HCT116 (cell line): ENCODE measurements around the gene KRT15.

Experiments
- EZH2 ChIP-seq: fragments of 200-600 bp; sonication (generic); IDR thresholded peaks from 2 replicates; pipeline ENCODE4 v1.6.1; 2017; ENCODE audit warnings: antibody characterized with exemption, mixed run types
- FOSL1 ChIP-seq: IDR thresholded peaks from 2 replicates; pipeline ENCODE4 v1.6.1; 2012; ENCODE audit warnings: low read depth
- POLR2A ChIP-seq: IDR thresholded peaks from 2 replicates; pipeline ENCODE4 v1.7.0; 2011; ENCODE audit warnings: borderline replicate concordance; ENCODE audit not compliant: insufficient read depth, insufficient read length; ENCODE audit errors: extremely low read depth
- POLR2AphosphoS5 ChIP-seq: IDR thresholded peaks from 2 replicates; pipeline ENCODE4 v1.6.1; 2011; ENCODE audit warnings: mild to moderate bottlenecking, low read depth, low read length, moderate library complexity
- RAD21 ChIP-seq: IDR thresholded peaks from 2 replicates; pipeline ENCODE4 v1.6.1; 2012; ENCODE audit warnings: low read depth, mild to moderate bottlenecking
- SIN3A ChIP-seq: IDR thresholded peaks from 2 replicates; pipeline ENCODE4 v1.6.1; 2012; ENCODE audit warnings: low read depth
- SP1 ChIP-seq: IDR thresholded peaks from 2 replicates; pipeline ENCODE4 v1.6.1; 2012; ENCODE audit warnings: low read depth
- TCF7L2 ChIP-seq: IDR thresholded peaks from 2 replicates; pipeline ENCODE4 v1.7.0; 2011; ENCODE audit warnings: borderline replicate concordance, inconsistent platforms; ENCODE audit not compliant: insufficient read depth, insufficient read length; ENCODE audit errors: extremely low read depth
- YY1 ChIP-seq: IDR thresholded peaks from 2 replicates; pipeline ENCODE4 v1.6.1; 2011; ENCODE audit warnings: low read length, low read depth, moderate library complexity, mild to moderate bottlenecking; ENCODE audit not compliant: insufficient replicate concordance; ENCODE audit errors: extremely low read depth
- ZFX ChIP-seq: fragments of 450-650 bp; IDR thresholded peaks from 2 replicates; pipeline ENCODE4 v1.6.1; 2017
- TF ChIP-seq, protein P1 (sequence below), 3 experiments: fragments of 200-600 bp in 1 of 3; sonication (generic) in 1 of 3; IDR thresholded peaks in 2 of 3; conservative IDR thresholded peaks in 1 of 3; 2 replicates each; pipeline ENCODE4 v1.5.1; 2012 to 2017; ENCODE audit warnings: low read depth in 2 of 3, low read length in 2 of 3, antibody characterized with exemption in 1 of 3, borderline replicate concordance in 1 of 3, control low read depth in 1 of 3, mild to moderate bottlenecking in 1 of 3, mixed read lengths in 1 of 3, mixed run types in 1 of 3, moderate library complexity in 1 of 3; ENCODE audit not compliant: insufficient read depth in 1 of 3
- TF ChIP-seq, protein P2 (sequence below): IDR thresholded peaks from 2 replicates; pipeline ENCODE4 v1.6.1; 2012
- TF ChIP-seq, protein P3 (sequence below): IDR thresholded peaks from 2 replicates; pipeline ENCODE4 v1.6.1; 2012; ENCODE audit warnings: low read depth
- TF ChIP-seq, protein P4 (sequence below): IDR thresholded peaks from 2 replicates; pipeline ENCODE4 v1.6.1; 2011; ENCODE audit warnings: mild to moderate bottlenecking, low read length, moderate library complexity; ENCODE audit not compliant: insufficient replicate concordance; ENCODE audit errors: extremely low read depth

DNA sequence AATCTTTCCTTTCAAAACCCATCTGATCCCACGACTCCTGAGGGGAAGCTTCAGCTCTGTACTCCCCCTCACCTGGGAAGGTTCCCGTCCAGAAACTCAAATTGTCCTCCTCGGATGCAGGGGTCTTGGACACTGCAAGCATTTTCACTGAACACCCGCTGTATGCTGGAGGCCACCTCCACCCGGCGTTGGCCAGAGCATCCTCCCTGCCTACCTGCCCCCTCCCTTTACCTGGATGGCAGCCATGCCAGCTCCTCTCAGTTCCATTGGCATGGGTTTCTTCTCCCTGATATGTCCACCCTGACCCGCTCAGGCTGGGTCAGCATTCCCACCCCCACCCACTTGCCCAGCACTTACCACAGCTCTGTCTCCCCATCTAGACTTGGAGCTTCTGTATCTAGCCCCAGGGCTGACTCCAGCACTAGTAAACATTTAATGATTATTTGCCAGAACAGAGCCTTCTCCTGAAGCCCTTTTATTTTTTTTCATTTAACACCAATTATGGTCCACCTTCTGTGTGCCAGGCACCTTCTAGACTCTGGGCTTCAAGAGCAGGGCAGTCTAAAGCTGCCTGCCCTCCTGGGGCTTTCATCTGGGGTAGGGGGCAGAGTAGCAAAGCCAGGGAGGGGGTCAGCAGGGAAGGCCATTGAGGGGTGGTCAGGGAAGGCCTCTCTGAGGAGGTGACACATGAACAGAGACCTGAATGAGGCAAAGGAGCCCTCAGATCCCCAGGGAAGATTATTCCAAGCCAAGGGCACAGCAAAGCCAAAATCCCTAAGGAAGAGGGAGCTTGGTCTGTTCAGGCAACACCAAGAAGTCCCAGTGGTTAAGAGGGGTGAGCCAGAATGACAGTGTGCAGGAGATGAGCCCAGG lies 18.3 kb upstream of the KRT15 start:
- TF ChIP-seq FOSL1, result no peak
- TF ChIP-seq, protein P1, sequence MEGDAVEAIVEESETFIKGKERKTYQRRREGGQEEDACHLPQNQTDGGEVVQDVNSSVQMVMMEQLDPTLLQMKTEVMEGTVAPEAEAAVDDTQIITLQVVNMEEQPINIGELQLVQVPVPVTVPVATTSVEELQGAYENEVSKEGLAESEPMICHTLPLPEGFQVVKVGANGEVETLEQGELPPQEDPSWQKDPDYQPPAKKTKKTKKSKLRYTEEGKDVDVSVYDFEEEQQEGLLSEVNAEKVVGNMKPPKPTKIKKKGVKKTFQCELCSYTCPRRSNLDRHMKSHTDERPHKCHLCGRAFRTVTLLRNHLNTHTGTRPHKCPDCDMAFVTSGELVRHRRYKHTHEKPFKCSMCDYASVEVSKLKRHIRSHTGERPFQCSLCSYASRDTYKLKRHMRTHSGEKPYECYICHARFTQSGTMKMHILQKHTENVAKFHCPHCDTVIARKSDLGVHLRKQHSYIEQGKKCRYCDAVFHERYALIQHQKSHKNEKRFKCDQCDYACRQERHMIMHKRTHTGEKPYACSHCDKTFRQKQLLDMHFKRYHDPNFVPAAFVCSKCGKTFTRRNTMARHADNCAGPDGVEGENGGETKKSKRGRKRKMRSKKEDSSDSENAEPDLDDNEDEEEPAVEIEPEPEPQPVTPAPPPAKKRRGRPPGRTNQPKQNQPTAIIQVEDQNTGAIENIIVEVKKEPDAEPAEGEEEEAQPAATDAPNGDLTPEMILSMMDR (IDR thresholded peaks at IDR 0.05 in 2 of 3, conservative IDR thresholded peaks at IDR 0.05 in 1 of 3; ENCODE audit: borderline replicate concordance in 1 of 3, insufficient read depth in 1 of 3, low read depth in 2 of 3, low read length in 2 of 3), result no peak
- no peak for TF ChIP-seq YY1
- TF ChIP-seq EZH2, result no peak
- no peak for TF ChIP-seq POLR2AphosphoS5
- no peak for TF ChIP-seq POLR2A
- TF ChIP-seq, protein P2, sequence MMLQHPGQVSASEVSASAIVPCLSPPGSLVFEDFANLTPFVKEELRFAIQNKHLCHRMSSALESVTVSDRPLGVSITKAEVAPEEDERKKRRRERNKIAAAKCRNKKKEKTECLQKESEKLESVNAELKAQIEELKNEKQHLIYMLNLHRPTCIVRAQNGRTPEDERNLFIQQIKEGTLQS, result no peak
- TF ChIP-seq RAD21, result no peak
- TF ChIP-seq, protein P3, sequence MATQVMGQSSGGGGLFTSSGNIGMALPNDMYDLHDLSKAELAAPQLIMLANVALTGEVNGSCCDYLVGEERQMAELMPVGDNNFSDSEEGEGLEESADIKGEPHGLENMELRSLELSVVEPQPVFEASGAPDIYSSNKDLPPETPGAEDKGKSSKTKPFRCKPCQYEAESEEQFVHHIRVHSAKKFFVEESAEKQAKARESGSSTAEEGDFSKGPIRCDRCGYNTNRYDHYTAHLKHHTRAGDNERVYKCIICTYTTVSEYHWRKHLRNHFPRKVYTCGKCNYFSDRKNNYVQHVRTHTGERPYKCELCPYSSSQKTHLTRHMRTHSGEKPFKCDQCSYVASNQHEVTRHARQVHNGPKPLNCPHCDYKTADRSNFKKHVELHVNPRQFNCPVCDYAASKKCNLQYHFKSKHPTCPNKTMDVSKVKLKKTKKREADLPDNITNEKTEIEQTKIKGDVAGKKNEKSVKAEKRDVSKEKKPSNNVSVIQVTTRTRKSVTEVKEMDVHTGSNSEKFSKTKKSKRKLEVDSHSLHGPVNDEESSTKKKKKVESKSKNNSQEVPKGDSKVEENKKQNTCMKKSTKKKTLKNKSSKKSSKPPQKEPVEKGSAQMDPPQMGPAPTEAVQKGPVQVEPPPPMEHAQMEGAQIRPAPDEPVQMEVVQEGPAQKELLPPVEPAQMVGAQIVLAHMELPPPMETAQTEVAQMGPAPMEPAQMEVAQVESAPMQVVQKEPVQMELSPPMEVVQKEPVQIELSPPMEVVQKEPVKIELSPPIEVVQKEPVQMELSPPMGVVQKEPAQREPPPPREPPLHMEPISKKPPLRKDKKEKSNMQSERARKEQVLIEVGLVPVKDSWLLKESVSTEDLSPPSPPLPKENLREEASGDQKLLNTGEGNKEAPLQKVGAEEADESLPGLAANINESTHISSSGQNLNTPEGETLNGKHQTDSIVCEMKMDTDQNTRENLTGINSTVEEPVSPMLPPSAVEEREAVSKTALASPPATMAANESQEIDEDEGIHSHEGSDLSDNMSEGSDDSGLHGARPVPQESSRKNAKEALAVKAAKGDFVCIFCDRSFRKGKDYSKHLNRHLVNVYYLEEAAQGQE, result no peak
- TF ChIP-seq SIN3A, result no peak
- TF ChIP-seq SP1, result no peak
- no peak for TF ChIP-seq ZFX
- TF ChIP-seq, protein P4, sequence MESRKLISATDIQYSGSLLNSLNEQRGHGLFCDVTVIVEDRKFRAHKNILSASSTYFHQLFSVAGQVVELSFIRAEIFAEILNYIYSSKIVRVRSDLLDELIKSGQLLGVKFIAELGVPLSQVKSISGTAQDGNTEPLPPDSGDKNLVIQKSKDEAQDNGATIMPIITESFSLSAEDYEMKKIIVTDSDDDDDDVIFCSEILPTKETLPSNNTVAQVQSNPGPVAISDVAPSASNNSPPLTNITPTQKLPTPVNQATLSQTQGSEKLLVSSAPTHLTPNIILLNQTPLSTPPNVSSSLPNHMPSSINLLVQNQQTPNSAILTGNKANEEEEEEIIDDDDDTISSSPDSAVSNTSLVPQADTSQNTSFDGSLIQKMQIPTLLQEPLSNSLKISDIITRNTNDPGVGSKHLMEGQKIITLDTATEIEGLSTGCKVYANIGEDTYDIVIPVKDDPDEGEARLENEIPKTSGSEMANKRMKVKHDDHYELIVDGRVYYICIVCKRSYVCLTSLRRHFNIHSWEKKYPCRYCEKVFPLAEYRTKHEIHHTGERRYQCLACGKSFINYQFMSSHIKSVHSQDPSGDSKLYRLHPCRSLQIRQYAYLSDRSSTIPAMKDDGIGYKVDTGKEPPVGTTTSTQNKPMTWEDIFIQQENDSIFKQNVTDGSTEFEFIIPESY, result no peak
- no peak for TF ChIP-seq TCF7L2
